HEK293 (cell line): ENCODE results near the gene ATP5MC2.

Experiments
- BCL11A ChIP-seq: fragments of 450-650 bp; formaldehyde crosslinking; IDR thresholded peaks from 2 replicates; pipeline ENCODE4 v1.5.1; 2016; ENCODE audit warnings: low read depth, missing biosample characterization, missing genetic modification characterization
- EGR2 ChIP-seq: fragments of 450-650 bp; formaldehyde crosslinking; IDR thresholded peaks from 2 replicates; pipeline ENCODE4 v1.5.1; 2016; ENCODE audit warnings: low read depth, missing biosample characterization, missing genetic modification characterization
- ELK4 ChIP-seq: IDR thresholded peaks from 2 replicates; pipeline ENCODE4 v1.6.1; 2011; ENCODE audit warnings: mild to moderate bottlenecking, low read depth, low read length, borderline replicate concordance
- GLI4 ChIP-seq: fragments of 450-650 bp; formaldehyde crosslinking; IDR thresholded peaks from 2 replicates; pipeline ENCODE4 v1.5.1; 2016; ENCODE audit warnings: missing biosample characterization, missing genetic modification characterization
- GLIS2 ChIP-seq: fragments of 450-650 bp; formaldehyde crosslinking; IDR thresholded peaks from 2 replicates; pipeline ENCODE4 v1.5.1; 2016; ENCODE audit warnings: missing biosample characterization, missing genetic modification characterization
- IKZF3 ChIP-seq: fragments of 450-650 bp; IDR thresholded peaks from 2 replicates; pipeline ENCODE4 v1.5.0; 2018; ENCODE audit warnings: missing biosample characterization, mild to moderate bottlenecking, missing genetic modification characterization, moderate library complexity
- PRDM1 ChIP-seq: fragments of 450-650 bp; formaldehyde crosslinking; IDR thresholded peaks from 2 replicates; pipeline ENCODE4; 2016; ENCODE audit warnings: missing biosample characterization, missing genetic modification characterization
- TSHZ1 ChIP-seq: fragments of 450-650 bp; formaldehyde crosslinking; IDR thresholded peaks from 2 replicates; pipeline ENCODE4 v1.5.1; 2016; ENCODE audit warnings: missing biosample characterization, missing genetic modification characterization, borderline replicate concordance
- ZBTB17 ChIP-seq: fragments of 450-650 bp; formaldehyde crosslinking; IDR thresholded peaks from 2 replicates; pipeline ENCODE4 v1.5.1; 2016; ENCODE audit warnings: missing biosample characterization, missing genetic modification characterization
- ZBTB48 ChIP-seq: fragments of 450-650 bp; formaldehyde crosslinking; IDR thresholded peaks from 2 replicates; pipeline ENCODE4 v1.5.1; 2016; ENCODE audit warnings: missing biosample characterization, missing genetic modification characterization
- ZFP37 ChIP-seq: fragments of 450-650 bp; formaldehyde crosslinking; IDR thresholded peaks from 2 replicates; pipeline ENCODE4 v1.5.1; 2016; ENCODE audit warnings: missing biosample characterization, missing genetic modification characterization
- ZNF202 ChIP-seq: fragments of 450-650 bp; formaldehyde crosslinking; IDR thresholded peaks from 2 replicates; pipeline ENCODE4 v1.5.1; 2016; ENCODE audit warnings: missing biosample characterization, missing genetic modification characterization, borderline replicate concordance
- ZNF324 ChIP-seq: fragments of 450-650 bp; formaldehyde crosslinking; IDR thresholded peaks from 2 replicates; pipeline ENCODE4 v1.5.1; 2016; ENCODE audit warnings: missing biosample characterization, missing genetic modification characterization
- ZNF335 ChIP-seq: fragments of 450-650 bp; formaldehyde crosslinking; conservative IDR thresholded peaks from 2 replicates; pipeline ENCODE4 v1.5.1; 2016; ENCODE audit warnings: missing biosample characterization, missing genetic modification characterization
- ZNF350 ChIP-seq: fragments of 450-650 bp; formaldehyde crosslinking; IDR thresholded peaks from 2 replicates; pipeline ENCODE4 v1.5.0; 2017; ENCODE audit warnings: missing biosample characterization, mild to moderate bottlenecking, missing genetic modification characterization
- ZNF558 ChIP-seq: fragments of 450-650 bp; formaldehyde crosslinking; IDR thresholded peaks from 2 replicates; pipeline ENCODE4 v1.5.1; 2016; ENCODE audit warnings: missing biosample characterization, missing genetic modification characterization
- ZNF585B ChIP-seq: fragments of 450-650 bp; formaldehyde crosslinking; IDR thresholded peaks from 2 replicates; pipeline ENCODE4 v1.5.1; 2016; ENCODE audit warnings: missing biosample characterization, missing genetic modification characterization
- ZNF600 ChIP-seq: fragments of 450-650 bp; formaldehyde crosslinking; IDR thresholded peaks from 2 replicates; pipeline ENCODE4 v1.5.1; 2016; ENCODE audit warnings: missing biosample characterization, missing genetic modification characterization
- TF ChIP-seq, protein P1 (sequence below): fragments of 450-650 bp; formaldehyde crosslinking; conservative IDR thresholded peaks from 2 replicates; pipeline ENCODE4 v1.5.1; 2016; ENCODE audit warnings: low read depth, missing biosample characterization, missing genetic modification characterization
- TF ChIP-seq, protein P2 (sequence below): fragments of 450-650 bp; formaldehyde crosslinking; IDR thresholded peaks from 2 replicates; pipeline ENCODE4 v1.5.1; 2016; ENCODE audit warnings: missing biosample characterization, missing genetic modification characterization
- TF ChIP-seq, protein P3 (sequence below): fragments of 450-650 bp; formaldehyde crosslinking; IDR thresholded peaks from 2 replicates; pipeline ENCODE4 v1.5.1; 2016; ENCODE audit warnings: missing biosample characterization, missing genetic modification characterization
- TF ChIP-seq, protein P4 (sequence below): fragments of 450-650 bp; formaldehyde crosslinking; optimal IDR thresholded peaks from 2 replicates; pipeline ENCODE3; 2016; ENCODE audit warnings: missing biosample characterization, mild to moderate bottlenecking, missing genetic modification characterization
- TF ChIP-seq, protein P5 (sequence below): fragments of 450-650 bp; formaldehyde crosslinking; IDR thresholded peaks from 2 replicates; pipeline ENCODE4 v1.5.1; 2016; ENCODE audit warnings: missing biosample characterization, missing genetic modification characterization
- TF ChIP-seq, protein P6 (sequence below): fragments of 450-650 bp; formaldehyde crosslinking; IDR thresholded peaks from 2 replicates; pipeline ENCODE4 v1.5.1; 2016; ENCODE audit warnings: missing biosample characterization, missing genetic modification characterization

Gene ATP5MC2

GRCh38 chr12:53677016-53677799 lies 1.3 kb upstream of the ATP5MC2 start (continued):
- TF ChIP-seq, protein P1, sequence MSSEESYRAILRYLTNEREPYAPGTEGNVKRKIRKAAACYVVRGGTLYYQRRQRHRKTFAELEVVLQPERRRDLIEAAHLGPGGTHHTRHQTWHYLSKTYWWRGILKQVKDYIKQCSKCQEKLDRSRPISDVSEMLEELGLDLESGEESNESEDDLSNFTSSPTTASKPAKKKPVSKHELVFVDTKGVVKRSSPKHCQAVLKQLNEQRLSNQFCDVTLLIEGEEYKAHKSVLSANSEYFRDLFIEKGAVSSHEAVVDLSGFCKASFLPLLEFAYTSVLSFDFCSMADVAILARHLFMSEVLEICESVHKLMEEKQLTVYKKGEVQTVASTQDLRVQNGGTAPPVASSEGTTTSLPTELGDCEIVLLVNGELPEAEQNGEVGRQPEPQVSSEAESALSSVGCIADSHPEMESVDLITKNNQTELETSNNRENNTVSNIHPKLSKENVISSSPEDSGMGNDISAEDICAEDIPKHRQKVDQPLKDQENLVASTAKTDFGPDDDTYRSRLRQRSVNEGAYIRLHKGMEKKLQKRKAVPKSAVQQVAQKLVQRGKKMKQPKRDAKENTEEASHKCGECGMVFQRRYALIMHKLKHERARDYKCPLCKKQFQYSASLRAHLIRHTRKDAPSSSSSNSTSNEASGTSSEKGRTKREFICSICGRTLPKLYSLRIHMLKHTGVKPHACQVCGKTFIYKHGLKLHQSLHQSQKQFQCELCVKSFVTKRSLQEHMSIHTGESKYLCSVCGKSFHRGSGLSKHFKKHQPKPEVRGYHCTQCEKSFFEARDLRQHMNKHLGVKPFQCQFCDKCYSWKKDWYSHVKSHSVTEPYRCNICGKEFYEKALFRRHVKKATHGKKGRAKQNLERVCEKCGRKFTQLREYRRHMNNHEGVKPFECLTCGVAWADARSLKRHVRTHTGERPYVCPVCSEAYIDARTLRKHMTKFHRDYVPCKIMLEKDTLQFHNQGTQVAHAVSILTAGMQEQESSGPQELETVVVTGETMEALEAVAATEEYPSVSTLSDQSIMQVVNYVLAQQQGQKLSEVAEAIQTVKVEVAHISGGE (tag by site-specific recombination): 0 out of 2 replicates have a peak, but pooled peaks have one; percentile 35
- no peak for TF ChIP-seq EGR2
- no peak for TF ChIP-seq ZBTB48 (tag by site-specific recombination)
- TF ChIP-seq BCL11A: no peak
- TF ChIP-seq, protein P2, sequence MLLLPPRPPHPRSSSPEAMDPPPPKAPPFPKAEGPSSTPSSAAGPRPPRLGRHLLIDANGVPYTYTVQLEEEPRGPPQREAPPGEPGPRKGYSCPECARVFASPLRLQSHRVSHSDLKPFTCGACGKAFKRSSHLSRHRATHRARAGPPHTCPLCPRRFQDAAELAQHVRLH (tag by site-specific recombination): no peak
- TF ChIP-seq, protein P3, sequence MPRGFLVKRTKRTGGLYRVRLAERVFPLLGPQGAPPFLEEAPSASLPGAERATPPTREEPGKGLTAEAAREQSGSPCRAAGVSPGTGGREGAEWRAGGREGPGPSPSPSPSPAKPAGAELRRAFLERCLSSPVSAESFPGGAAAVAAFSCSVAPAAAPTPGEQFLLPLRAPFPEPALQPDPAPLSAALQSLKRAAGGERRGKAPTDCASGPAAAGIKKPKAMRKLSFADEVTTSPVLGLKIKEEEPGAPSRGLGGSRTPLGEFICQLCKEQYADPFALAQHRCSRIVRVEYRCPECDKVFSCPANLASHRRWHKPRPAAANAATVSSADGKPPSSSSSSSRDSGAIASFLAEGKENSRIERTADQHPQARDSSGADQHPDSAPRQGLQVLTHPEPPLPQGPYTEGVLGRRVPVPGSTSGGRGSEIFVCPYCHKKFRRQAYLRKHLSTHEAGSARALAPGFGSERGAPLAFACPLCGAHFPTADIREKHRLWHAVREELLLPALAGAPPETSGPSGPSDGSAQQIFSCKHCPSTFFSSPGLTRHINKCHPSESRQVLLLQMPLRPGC (tag by site-specific recombination): no peak
- no peak for TF ChIP-seq ZNF585B
- no peak for TF ChIP-seq ZNF324
- TF ChIP-seq ELK4: no peak
- TF ChIP-seq, protein P4, sequence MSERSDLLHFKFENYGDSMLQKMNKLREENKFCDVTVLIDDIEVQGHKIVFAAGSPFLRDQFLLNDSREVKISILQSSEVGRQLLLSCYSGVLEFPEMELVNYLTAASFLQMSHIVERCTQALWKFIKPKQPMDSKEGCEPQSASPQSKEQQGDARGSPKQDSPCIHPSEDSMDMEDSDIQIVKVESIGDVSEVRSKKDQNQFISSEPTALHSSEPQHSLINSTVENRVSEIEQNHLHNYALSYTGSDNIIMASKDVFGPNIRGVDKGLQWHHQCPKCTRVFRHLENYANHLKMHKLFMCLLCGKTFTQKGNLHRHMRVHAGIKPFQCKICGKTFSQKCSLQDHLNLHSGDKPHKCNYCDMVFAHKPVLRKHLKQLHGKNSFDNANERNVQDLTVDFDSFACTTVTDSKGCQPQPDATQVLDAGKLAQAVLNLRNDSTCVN (tag by site-specific recombination): no peak
- peak; percentile 76 for TF ChIP-seq GLIS2
- TF ChIP-seq ZNF350: no peak
- TF ChIP-seq ZBTB17 (tag by site-specific recombination): peak; percentile 63
- no peak for TF ChIP-seq GLI4 (tag by site-specific recombination)
- peak; percentile 82; the same call in 1 of the 2 replicates for TF ChIP-seq ZNF335
- TF ChIP-seq, protein P5, sequence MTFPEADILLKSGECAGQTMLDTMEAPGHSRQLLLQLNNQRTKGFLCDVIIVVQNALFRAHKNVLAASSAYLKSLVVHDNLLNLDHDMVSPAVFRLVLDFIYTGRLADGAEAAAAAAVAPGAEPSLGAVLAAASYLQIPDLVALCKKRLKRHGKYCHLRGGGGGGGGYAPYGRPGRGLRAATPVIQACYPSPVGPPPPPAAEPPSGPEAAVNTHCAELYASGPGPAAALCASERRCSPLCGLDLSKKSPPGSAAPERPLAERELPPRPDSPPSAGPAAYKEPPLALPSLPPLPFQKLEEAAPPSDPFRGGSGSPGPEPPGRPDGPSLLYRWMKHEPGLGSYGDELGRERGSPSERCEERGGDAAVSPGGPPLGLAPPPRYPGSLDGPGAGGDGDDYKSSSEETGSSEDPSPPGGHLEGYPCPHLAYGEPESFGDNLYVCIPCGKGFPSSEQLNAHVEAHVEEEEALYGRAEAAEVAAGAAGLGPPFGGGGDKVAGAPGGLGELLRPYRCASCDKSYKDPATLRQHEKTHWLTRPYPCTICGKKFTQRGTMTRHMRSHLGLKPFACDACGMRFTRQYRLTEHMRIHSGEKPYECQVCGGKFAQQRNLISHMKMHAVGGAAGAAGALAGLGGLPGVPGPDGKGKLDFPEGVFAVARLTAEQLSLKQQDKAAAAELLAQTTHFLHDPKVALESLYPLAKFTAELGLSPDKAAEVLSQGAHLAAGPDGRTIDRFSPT: no peak
- TF ChIP-seq ZNF202 (tag by site-specific recombination): no peak
- TF ChIP-seq TSHZ1 (tag by site-specific recombination): no peak
- TF ChIP-seq, protein P6, sequence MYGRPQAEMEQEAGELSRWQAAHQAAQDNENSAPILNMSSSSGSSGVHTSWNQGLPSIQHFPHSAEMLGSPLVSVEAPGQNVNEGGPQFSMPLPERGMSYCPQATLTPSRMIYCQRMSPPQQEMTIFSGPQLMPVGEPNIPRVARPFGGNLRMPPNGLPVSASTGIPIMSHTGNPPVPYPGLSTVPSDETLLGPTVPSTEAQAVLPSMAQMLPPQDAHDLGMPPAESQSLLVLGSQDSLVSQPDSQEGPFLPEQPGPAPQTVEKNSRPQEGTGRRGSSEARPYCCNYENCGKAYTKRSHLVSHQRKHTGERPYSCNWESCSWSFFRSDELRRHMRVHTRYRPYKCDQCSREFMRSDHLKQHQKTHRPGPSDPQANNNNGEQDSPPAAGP (tag by site-specific recombination): no peak; the same call in 1 of the 2 replicates
- TF ChIP-seq ZFP37 (tag by site-specific recombination): no peak
- no peak; the same call in 1 of the 2 replicates for TF ChIP-seq IKZF3 (tag by site-specific recombination)
- no peak for TF ChIP-seq PRDM1 (tag by site-specific recombination)
- no peak for TF ChIP-seq ZNF600 (tag by site-specific recombination)
- TF ChIP-seq ZNF558 (tag by site-specific recombination): no peak
